ENCODE data around the gene TMEM176B. TPM values are rescaled to one million over a fixed set of nuclear protein-coding genes. Genes with fewer than 3 reads are reported as not detected.

Gene TMEM176B
- polyA plus RNA-seq, 1 donor, result 291 TPM

DNA sequence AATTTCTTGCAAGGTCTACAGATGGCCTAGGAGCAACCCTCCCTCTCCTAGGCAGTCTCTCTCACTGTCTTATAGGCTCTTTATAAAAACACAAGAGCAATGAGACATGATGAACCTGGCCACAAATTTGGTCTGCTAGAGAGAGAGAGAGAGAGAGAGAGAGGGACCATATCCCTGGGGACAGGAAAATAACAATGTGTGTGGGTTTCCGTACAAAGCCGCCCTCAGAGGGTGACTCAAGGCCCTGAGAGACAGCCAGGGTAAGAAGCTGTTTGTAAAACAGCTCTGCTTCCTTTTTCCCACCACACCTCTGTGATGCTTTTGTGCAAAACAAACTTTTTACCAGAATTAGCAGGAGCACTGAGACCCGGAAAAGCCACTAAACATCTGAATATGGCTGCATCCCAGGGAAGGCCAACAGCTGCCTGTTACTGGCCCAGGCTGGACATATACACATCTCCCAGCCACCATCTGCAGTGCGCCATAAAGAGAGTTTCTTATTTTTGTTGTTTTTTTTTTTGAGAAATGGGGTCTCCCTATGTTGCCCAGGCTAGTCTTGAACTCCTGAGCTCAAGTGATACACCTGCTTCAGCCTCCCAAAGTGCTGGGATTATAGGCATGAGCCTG lies 44.6 kb downstream of the TMEM176B start:
- no peak overlapping the region for H3K4me3 ChIP-seq (ENCODE audit: low read length)
- H3K4me1 ChIP-seq (ENCODE audit: control insufficient read depth, insufficient read depth, low read length), result no peaks in the 10 kb centered on the region
- H3K36me3 ChIP-seq (ENCODE audit: control insufficient read depth, insufficient read depth, low read length), result no peaks in the 10 kb centered on the region
- no peak for DNase-seq
- H3K27ac ChIP-seq (ENCODE audit: low read length), result no peak overlapping the region
- WGBS (ENCODE audit: insufficient coverage, low lambda C conversion rate), result no CpG with 5 or more reads among the region's 4 CpGs
- no peaks in the 10 kb centered on the region for H3K9me3 ChIP-seq (ENCODE audit: control insufficient read depth, low read depth, low read length)
- peaks cover 5% of the 10 kb centered on the region for H3K27me3 ChIP-seq (ENCODE audit: control insufficient read depth, insufficient read depth, low read length)

DNA sequence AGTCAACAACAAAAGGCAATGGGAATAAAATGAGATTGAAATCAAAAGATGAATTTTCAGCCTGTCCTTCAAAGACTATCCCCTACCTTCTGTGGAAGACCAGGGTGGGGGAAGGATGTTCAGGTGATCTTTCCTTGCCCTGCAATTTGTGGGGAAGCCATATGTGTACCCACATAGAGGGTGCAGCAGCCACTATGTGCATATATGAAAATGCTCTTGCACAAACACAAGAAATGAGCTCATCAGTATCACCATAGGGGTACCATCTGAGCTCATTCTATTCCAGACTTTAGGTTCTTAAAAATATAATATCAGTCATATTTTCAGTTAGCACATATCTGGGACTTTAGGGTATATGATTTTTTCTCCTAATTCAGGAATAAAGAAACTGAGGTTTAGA lies 45.2 kb downstream of the TMEM176B start:
- H3K27ac ChIP-seq (ENCODE audit: low read length), result no peak overlapping the region
- no peaks in the 10 kb centered on the region for H3K9me3 ChIP-seq (ENCODE audit: control insufficient read depth, low read depth, low read length)
- H3K27me3 ChIP-seq (ENCODE audit: control insufficient read depth, insufficient read depth, low read length), result peaks cover 5% of the 10 kb centered on the region
- H3K4me1 ChIP-seq (ENCODE audit: control insufficient read depth, insufficient read depth, low read length), result no peaks in the 10 kb centered on the region
- DNase-seq, result no peak
- H3K4me3 ChIP-seq (ENCODE audit: low read length), result no peak overlapping the region
- H3K36me3 ChIP-seq (ENCODE audit: control insufficient read depth, insufficient read depth, low read length), result no peaks in the 10 kb centered on the region

DNA sequence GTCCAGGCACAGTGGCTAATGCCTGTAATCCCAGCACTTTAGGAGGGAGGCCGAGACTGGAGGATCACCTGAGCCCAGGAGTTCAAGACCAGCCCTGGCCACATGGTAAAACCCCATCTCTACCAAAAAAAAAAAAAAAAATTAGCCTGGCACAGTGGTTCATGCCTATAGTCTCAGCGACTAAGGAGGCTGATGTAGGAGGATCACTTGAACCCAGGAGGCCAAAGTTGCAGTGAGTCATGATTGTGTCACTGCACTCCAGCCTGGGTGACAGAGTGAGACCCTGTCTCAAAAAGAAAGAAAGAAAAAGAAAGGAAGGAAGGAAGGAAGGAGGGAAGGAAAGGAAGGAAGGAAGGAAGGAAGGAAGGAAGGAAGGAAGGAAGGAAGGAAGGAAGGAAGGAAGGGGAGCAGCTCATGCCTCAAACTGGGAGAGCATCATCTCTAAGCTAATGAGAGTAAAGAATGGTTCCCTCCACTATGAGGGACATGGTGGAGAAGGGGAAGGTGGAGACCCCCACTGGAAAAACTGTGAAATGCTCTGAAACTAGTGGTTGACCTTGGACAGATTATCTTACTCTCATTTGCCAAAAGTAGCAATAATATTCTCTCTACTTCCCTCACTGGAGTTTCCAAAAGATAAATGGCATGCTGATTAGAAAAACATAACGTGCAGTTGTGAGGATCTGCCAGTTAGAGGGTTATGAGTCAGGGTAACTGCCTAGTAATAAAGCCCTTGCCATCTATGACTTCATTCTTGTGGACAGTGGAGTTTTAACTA lies 46.1 kb downstream of the TMEM176B start:
- no peaks in the 10 kb centered on the region for H3K4me1 ChIP-seq (ENCODE audit: control insufficient read depth, insufficient read depth, low read length)
- DNase-seq, result no peak
- no CpG with 5 or more reads among the region's 3 CpGs for WGBS (ENCODE audit: insufficient coverage, low lambda C conversion rate)
- H3K9me3 ChIP-seq (ENCODE audit: control insufficient read depth, low read depth, low read length), result no peaks in the 10 kb centered on the region
- H3K27ac ChIP-seq (ENCODE audit: low read length), result no peak overlapping the region
- no peak overlapping the region for H3K4me3 ChIP-seq (ENCODE audit: low read length)
- peaks cover 5% of the 10 kb centered on the region for H3K27me3 ChIP-seq (ENCODE audit: control insufficient read depth, insufficient read depth, low read length)
- H3K36me3 ChIP-seq (ENCODE audit: control insufficient read depth, insufficient read depth, low read length), result no peaks in the 10 kb centered on the region

DNA sequence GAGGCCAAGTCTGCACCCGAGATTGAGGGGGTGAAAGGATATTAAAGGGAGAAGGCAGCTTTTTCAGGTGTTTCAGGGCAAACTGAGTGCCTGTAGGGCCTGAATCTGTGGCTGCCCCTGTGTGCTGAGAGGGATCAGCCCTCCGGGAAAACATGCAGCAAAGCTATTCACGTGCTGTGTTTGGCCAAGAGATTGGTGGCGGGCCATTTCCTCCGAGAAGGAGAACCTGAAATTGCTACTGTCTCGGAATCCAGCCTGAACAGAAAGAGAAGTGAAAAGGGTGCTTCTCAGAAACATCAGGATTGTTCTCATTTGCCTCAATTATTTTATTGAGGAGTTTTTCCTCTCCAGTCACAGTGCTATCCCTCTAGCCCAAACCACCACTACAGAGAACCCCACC lies 46.9 kb downstream of the TMEM176B start:
- no CpG with 5 or more reads among the region's 6 CpGs for WGBS (ENCODE audit: insufficient coverage, low lambda C conversion rate)
- Histone ChIP-seq H3K27me3 (ENCODE audit: control insufficient read depth, insufficient read depth, low read length) (peaks cover 8% of the 10 kb centered on the region), H3K27ac (ENCODE audit: low read length) (no peak overlapping the region), H3K4me1 (ENCODE audit: control insufficient read depth, insufficient read depth, low read length) (no peaks in the 10 kb centered on the region), H3K4me3 (ENCODE audit: low read length) (no peak overlapping the region), H3K36me3 (ENCODE audit: control insufficient read depth, insufficient read depth, low read length) (no peaks in the 10 kb centered on the region), H3K9me3 (ENCODE audit: control insufficient read depth, low read depth, low read length) (no peaks in the 10 kb centered on the region)
- DNase-seq, result no peak

DNA sequence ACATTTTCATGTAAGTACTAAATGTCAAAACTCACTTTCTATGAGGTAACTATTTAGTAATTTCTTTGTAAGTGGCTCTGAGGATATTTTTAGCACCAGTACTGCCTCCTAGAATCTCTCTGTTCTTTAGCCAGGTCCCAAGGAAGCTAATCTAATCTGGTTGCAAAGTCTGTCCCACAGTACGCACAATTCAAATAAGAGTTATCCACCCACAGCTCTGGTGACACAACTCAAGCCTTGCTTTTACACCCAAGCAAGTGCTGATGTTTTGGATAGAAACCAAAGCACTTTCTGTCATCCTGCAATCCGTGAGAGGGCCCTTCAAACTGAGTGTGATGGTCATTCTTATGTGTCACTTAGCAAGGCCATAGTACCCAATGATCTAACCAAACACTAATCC lies 48.5 kb downstream of the TMEM176B start:
- peaks cover 8% of the 10 kb centered on the region for H3K27me3 ChIP-seq (ENCODE audit: control insufficient read depth, insufficient read depth, low read length)
- no CpG with 5 or more reads among the region's 2 CpGs for WGBS (ENCODE audit: insufficient coverage, low lambda C conversion rate)
- DNase-seq, result no peak
- H3K27ac ChIP-seq (ENCODE audit: low read length), result no peak overlapping the region
- H3K9me3 ChIP-seq (ENCODE audit: control insufficient read depth, low read depth, low read length), result no peaks in the 10 kb centered on the region
- no peak overlapping the region for H3K4me3 ChIP-seq (ENCODE audit: low read length)
- no peaks in the 10 kb centered on the region for H3K36me3 ChIP-seq (ENCODE audit: control insufficient read depth, insufficient read depth, low read length)
- no peaks in the 10 kb centered on the region for H3K4me1 ChIP-seq (ENCODE audit: control insufficient read depth, insufficient read depth, low read length)

DNA sequence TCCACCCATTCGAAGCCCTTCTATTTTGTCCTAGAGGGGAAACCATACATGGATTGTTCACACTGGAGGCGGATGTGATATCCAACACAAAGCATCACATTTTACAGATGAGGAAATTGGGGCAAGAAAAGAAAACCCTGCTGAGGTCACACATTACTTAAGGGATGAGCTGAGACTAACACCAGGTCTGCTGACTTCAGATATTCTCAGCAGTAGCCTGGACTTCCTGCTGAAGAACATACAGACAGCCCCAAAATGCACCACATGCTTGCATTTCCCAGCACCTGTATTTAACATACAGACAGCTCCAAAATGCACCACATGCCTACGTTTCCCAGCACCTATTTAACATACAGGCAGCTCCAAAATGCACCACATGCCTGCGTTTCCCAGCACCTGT lies 51.8 kb downstream of the TMEM176B start:
- Histone ChIP-seq H3K36me3 (ENCODE audit: control insufficient read depth, insufficient read depth, low read length) (no peaks in the 10 kb centered on the region), H3K27me3 (ENCODE audit: control insufficient read depth, insufficient read depth, low read length) (peaks cover 8% of the 10 kb centered on the region), H3K4me3 (ENCODE audit: low read length) (no peak overlapping the region), H3K9me3 (ENCODE audit: control insufficient read depth, low read depth, low read length) (no peaks in the 10 kb centered on the region), H3K4me1 (ENCODE audit: control insufficient read depth, insufficient read depth, low read length) (no peaks in the 10 kb centered on the region), H3K27ac (ENCODE audit: low read length) (no peak overlapping the region)
- WGBS (ENCODE audit: insufficient coverage, low lambda C conversion rate), result no CpG with 5 or more reads among the region's 4 CpGs
- no peak for DNase-seq

DNA sequence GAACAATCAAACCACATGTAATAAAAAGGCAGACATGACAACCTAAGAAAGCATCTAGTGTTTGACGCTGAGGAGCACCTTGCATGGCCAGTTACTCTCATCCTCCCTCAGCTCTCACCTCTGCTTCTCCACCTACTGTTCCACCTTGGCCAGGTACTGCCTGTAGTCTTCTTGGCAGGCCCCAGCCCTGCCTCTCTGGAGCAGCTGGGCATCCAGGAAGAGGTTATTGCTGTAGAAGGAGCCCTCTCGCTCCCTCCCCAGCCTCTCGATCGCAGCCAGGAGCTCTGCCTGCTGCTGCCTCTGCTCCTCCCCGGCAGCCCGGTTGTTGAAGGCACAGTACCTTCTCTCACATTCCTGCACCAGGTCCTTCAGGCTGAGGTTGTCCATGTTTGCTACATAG lies 53.2 kb downstream of the TMEM176B start:
- peaks cover 3% of the 10 kb centered on the region for H3K27me3 ChIP-seq (ENCODE audit: control insufficient read depth, insufficient read depth, low read length)
- H3K4me3 ChIP-seq (ENCODE audit: low read length), result no peak overlapping the region
- no peaks in the 10 kb centered on the region for H3K9me3 ChIP-seq (ENCODE audit: control insufficient read depth, low read depth, low read length)
- DNase-seq, result no peak
- H3K36me3 ChIP-seq (ENCODE audit: control insufficient read depth, insufficient read depth, low read length), result no peaks in the 10 kb centered on the region
- no CpG with 5 or more reads among the region's 6 CpGs for WGBS (ENCODE audit: insufficient coverage, low lambda C conversion rate)
- no peaks in the 10 kb centered on the region for H3K4me1 ChIP-seq (ENCODE audit: control insufficient read depth, insufficient read depth, low read length)
- no peak overlapping the region for H3K27ac ChIP-seq (ENCODE audit: low read length)

DNA sequence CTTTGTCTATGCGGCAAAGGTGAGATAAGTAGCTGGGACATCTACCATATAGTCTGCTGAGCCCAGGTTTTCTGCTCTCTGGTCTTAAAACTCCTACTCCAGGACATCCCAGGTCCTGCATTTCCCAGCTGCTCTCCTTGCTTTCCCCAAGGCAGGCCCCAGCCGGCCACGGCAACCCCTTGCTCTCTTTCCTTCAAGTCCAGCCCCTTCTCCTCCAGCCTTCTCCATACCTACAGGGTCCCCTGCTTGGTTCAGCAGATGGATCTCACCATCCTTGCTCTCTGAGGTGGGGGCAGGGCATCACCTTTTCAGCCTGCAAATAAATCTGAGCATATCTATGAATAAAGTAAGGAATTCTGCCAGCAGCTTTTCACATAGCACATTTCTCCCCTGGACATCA lies 54.3 kb downstream of the TMEM176B start:
- DNase-seq, result no peak
- WGBS (ENCODE audit: insufficient coverage, low lambda C conversion rate), result 71% methylated on average over 2 of the region's 3 CpGs

DNA sequence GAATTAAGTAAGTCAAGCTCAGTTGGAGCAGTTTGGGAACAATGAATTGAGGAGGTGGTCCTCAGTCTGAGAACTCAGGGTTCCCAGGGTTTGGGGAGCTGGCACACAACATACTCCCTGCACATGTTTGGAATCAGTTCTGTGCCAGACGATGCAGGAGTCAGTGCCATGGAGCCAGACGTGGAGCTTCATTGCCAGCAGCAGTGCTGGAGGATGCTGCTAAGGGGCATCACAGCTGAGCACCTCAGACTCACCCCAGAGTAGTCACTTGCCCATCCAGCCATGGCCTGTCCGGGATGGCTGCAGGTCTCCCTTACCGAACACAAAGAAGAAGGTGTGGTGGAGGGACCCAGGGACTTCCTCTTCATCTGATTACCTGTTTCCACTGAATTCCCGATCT lies 55.1 kb downstream of the TMEM176B start:
- DNase-seq, result no peak
- no peaks in the 10 kb centered on the region for H3K36me3 ChIP-seq (ENCODE audit: control insufficient read depth, insufficient read depth, low read length)
- no peak overlapping the region for H3K4me3 ChIP-seq (ENCODE audit: low read length)
- 100% methylated on average over 1 of the region's 5 CpGs for WGBS (ENCODE audit: insufficient coverage, low lambda C conversion rate)
- H3K27ac ChIP-seq (ENCODE audit: low read length), result no peak overlapping the region
- peaks cover 5% of the 10 kb centered on the region for H3K27me3 ChIP-seq (ENCODE audit: control insufficient read depth, insufficient read depth, low read length)
- no peaks in the 10 kb centered on the region for H3K4me1 ChIP-seq (ENCODE audit: control insufficient read depth, insufficient read depth, low read length)
- H3K9me3 ChIP-seq (ENCODE audit: control insufficient read depth, low read depth, low read length), result no peaks in the 10 kb centered on the region

More for the DNA sequence above, 54.3 kb downstream of the TMEM176B start:
- H3K4me3 ChIP-seq (ENCODE audit: low read length), result no peak overlapping the region
- H3K4me1 ChIP-seq (ENCODE audit: control insufficient read depth, insufficient read depth, low read length), result no peaks in the 10 kb centered on the region
- no peak overlapping the region for H3K27ac ChIP-seq (ENCODE audit: low read length)
- peaks cover 5% of the 10 kb centered on the region for H3K27me3 ChIP-seq (ENCODE audit: control insufficient read depth, insufficient read depth, low read length)
- no peaks in the 10 kb centered on the region for H3K36me3 ChIP-seq (ENCODE audit: control insufficient read depth, insufficient read depth, low read length)
- no peaks in the 10 kb centered on the region for H3K9me3 ChIP-seq (ENCODE audit: control insufficient read depth, low read depth, low read length)

DNA sequence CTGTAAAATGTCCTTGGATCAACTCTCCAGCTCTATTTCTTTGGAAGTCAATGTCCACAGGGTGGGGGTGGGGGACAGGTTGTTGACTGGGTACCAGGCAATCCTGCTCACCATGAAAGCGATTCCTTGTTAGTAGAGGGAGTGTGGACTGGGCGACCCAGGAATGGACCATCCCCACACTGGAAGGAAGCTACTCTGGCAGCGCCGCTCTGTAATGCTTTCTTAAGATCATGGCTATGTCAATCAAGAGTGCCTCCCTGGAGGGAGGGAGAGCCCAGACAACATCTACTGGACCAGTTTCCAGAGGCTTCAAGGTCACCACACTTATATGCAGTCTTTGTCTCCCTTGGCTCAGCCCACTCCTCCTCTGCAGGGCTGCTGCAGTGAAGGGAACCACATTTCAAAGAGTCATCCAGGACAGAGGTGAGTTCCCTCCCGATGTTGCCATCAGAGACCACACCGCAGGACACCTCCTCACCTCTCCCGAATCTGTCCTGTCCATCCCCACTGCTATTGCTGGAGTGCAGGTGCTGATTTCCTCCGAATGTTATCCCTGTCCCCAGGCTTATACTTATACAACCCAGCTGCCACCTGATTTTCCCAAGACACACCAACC lies 56.0 kb downstream of the TMEM176B start:
- no peaks in the 10 kb centered on the region for H3K9me3 ChIP-seq (ENCODE audit: control insufficient read depth, low read depth, low read length)
- no peaks in the 10 kb centered on the region for H3K36me3 ChIP-seq (ENCODE audit: control insufficient read depth, insufficient read depth, low read length)
- no peaks in the 10 kb centered on the region for H3K4me1 ChIP-seq (ENCODE audit: control insufficient read depth, insufficient read depth, low read length)
- H3K4me3 ChIP-seq (ENCODE audit: low read length), result no peak overlapping the region
- no peak for DNase-seq
- peaks cover 5% of the 10 kb centered on the region for H3K27me3 ChIP-seq (ENCODE audit: control insufficient read depth, insufficient read depth, low read length)
- WGBS (ENCODE audit: insufficient coverage, low lambda C conversion rate), result no CpG with 5 or more reads among the region's 8 CpGs
- H3K27ac ChIP-seq (ENCODE audit: low read length), result no peak overlapping the region
